ENCODE results near the gene LTBP2. TPM values are rescaled to one million over a fixed set of nuclear protein-coding genes. Genes with fewer than 3 reads are reported as not detected.

The LTBP2 gene
- total and polyA plus RNA-seq, 2 of the 8 experiments (the other 6 are each of a cell fraction or from before 2014, with no cell fraction given), result 0.48 to 0.89 TPM

DNA sequence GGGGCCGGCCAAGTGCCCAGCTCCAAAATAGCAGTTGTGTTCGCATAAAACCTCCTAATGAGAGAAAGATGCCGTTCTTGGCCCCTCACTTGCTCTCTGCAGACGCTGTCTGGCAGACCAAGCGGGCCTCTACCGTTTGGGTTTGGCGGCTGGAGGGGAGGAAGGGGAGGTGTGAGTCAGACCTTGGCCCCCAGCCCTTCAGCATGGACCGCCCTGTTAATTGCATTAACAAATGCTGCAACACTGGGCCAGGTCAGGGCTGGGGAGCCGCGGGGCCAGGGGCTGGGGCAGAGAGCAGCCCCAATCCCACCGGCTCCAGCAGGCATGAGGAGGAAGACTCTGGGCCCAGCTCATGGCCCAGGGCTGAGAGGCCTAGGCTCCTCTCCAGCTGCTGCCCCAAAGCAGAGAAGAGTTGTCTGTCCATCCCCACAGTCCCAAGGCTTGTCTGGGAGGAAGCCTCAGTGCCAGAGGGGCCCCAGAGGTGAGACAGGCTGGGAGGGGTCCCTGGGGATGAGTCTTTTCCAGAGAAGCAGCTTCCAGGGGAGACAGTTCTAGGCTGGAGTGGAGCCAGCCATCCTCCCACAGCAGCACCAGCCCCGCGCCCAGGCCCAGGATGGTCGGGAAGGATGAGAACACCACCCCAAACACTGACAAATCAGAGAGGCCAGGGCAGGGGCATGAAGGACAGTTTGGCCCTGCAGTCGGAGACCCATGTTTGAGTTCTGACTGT is 16.9 kb downstream of the LTBP2 start:
- Histone ChIP-seq H2BK120ac (replicated peaks; ENCODE audit: low read depth, low read length) (no peak overlapping the region), H3K4me2 (ENCODE audit: insufficient read depth in 1 of 2, low read depth in 2 of 2, low read length in 2 of 2) (no peak overlapping the region), H2AFZ (ENCODE audit: low read length) (no peak overlapping the region), H3K36me3 (ENCODE audit: control insufficient read depth in 2 of 4, insufficient read depth in 4 of 4, low read length in 3 of 4) (no peaks in the 10 kb centered on the region), H3K79me2 (ENCODE audit: control insufficient read depth in 1 of 2, insufficient read depth in 2 of 2, low read length in 2 of 2) (no peaks in the 10 kb centered on the region), H3K23me2 (ENCODE audit: low read depth, low read length) (no peaks in the 10 kb centered on the region), H3K27ac (ENCODE audit: low read depth, low read length) (no peak overlapping the region), H3K14ac (ENCODE audit: insufficient read length) (peak overlapping the region; percentile 21), H2BK5ac (ENCODE audit: low read depth, low read length) (no peak overlapping the region), H3K9me3 (ENCODE audit: insufficient read depth in 2 of 2, low read depth in 1 of 2, low read length in 1 of 2) (no peaks in the 10 kb centered on the region), H3K4me3 (ENCODE audit: extremely low read depth in 1 of 4, insufficient read depth in 2 of 4, low read depth in 3 of 4, low read length in 4 of 4) (no peak overlapping the region), H3K79me1 (ENCODE audit: low read depth, low read length) (no peaks in the 10 kb centered on the region), H4K8ac (ENCODE audit: extremely low read depth, insufficient read depth, low read length) (peak overlapping the region; percentile 72), H3K4ac (replicated peaks; ENCODE audit: insufficient read length, low read depth, low read length) (no peak overlapping the region), H3K27me3 (replicated peaks in 1 of 4; ENCODE audit: control insufficient read depth in 3 of 4, extremely low read depth in 1 of 4, insufficient read depth in 3 of 4, low read length in 3 of 4) (no peaks in the 10 kb centered on the region), H4K20me1 (replicated peaks in 1 of 2; ENCODE audit: control insufficient read depth in 1 of 2, insufficient read depth in 2 of 2, low read length in 2 of 2) (peaks cover 0 to 2% of the 10 kb centered on the region in 2 experiments), H4K91ac (replicated peaks; ENCODE audit: insufficient read length, low read length) (no peak overlapping the region), H3K56ac (replicated peaks; ENCODE audit: insufficient read length, low read depth, low read length) (no peak overlapping the region), H3K18ac (ENCODE audit: extremely low read depth, low read length) (no peak overlapping the region), H4K5ac (ENCODE audit: insufficient read length, low read depth, low read length) (no peak overlapping the region), H2BK15ac (ENCODE audit: low read length) (no peak overlapping the region), H3K23ac (ENCODE audit: insufficient read length) (no peak overlapping the region), H3K9ac (replicated peaks in 1 of 4; ENCODE audit: extremely low read depth in 1 of 4, low read depth in 3 of 4, low read length in 3 of 4) (no peak overlapping the region), H3K4me1 (replicated peaks in 1 of 4; ENCODE audit: control insufficient read depth in 3 of 4, insufficient read depth in 4 of 4, low read length in 3 of 4) (no peaks in the 10 kb centered on the region; a peak in 1 of 7 replicates), H2BK12ac (ENCODE audit: low read depth, low read length) (no peak overlapping the region), H2AK5ac (ENCODE audit: low read depth, low read length) (no peak overlapping the region), H2BK20ac (ENCODE audit: low read length) (no peak overlapping the region)
- 92% methylated on average over 14 of the region's 15 CpGs; no CpG with 5 or more reads in 1 of the 2 experiments for WGBS, 2 experiments (ENCODE audit: extremely low coverage in 1 of 2, insufficient coverage in 1 of 2, insufficient read length in 1 of 2, insufficient replicate concordance in 2 of 2, low coverage in 1 of 2, low lambda C conversion rate in 2 of 2, missing lambda C conversion rate in 1 of 2)
- DNase-seq (ENCODE audit: low read depth in 1 of 2, low spot score in 2 of 2) (no peak), FAIRE-seq (no peak)
- ChIA-PET CTCF (ENCODE audit: partially characterized antibody) (interaction anchor here (0.8 to 20.0 kb wide), 8 partner anchors 13 to 209 kb away, joined by 3 to 176 read pairs (median 3); partner anchors contain the start of gene LTBP2), POLR2A (ENCODE audit: partially characterized antibody) (no interaction called here)
- no peak for TF ChIP-seq RBBP5 (IDR thresholded peaks at IDR 0.05; ENCODE audit: borderline replicate concordance, low read depth, low read length)
- TF ChIP-seq CTBP2 (IDR thresholded peaks at IDR 0.05; ENCODE audit: borderline replicate concordance, insufficient read depth, insufficient read length, low read length), result no peak
- TF ChIP-seq EZH2 (IDR thresholded peaks at IDR 0.05; ENCODE audit: low read depth, low read length, severe bottlenecking), result no peak
- no peak for TF ChIP-seq POLR2A (IDR thresholded peaks at IDR 0.05; ENCODE audit: control extremely low read depth in 1 of 2, low read depth in 2 of 2, low read length in 2 of 2)
- TF ChIP-seq, protein P1, sequence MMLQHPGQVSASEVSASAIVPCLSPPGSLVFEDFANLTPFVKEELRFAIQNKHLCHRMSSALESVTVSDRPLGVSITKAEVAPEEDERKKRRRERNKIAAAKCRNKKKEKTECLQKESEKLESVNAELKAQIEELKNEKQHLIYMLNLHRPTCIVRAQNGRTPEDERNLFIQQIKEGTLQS (IDR thresholded peaks at IDR 0.05; ENCODE audit: insufficient read depth, low read depth, low read length), result no peak
- no peak for TF ChIP-seq TAF1 (IDR thresholded peaks at IDR 0.05; ENCODE audit: low read depth, low read length)
- TF ChIP-seq, protein P2, sequence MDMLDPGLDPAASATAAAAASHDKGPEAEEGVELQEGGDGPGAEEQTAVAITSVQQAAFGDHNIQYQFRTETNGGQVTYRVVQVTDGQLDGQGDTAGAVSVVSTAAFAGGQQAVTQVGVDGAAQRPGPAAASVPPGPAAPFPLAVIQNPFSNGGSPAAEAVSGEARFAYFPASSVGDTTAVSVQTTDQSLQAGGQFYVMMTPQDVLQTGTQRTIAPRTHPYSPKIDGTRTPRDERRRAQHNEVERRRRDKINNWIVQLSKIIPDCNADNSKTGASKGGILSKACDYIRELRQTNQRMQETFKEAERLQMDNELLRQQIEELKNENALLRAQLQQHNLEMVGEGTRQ (IDR thresholded peaks at IDR 0.05; ENCODE audit: low read length), result no peak
- no peak for TF ChIP-seq SP4 (IDR thresholded peaks at IDR 0.05; ENCODE audit: low read length)
- no peak for TF ChIP-seq SAP30 (IDR thresholded peaks at IDR 0.05; ENCODE audit: insufficient read depth, insufficient replicate concordance, low read length)
- no peak for TF ChIP-seq GABPA (IDR thresholded peaks at IDR 0.05; ENCODE audit: borderline replicate concordance, insufficient read depth, low read length)

All from H1 (cell line).